Breast epithelium (tissue), 4 donors: ENCODE measurements around the gene CCNA1. TPM values are rescaled to one million over a fixed set of nuclear protein-coding genes. Genes with fewer than 3 reads are reported as not detected.

Experiments
- DNase-seq, 2 donors: peaks; one replicate each; pipeline ENCODE4 v3.0.0-alpha.2; 2019; ENCODE audit warnings: low spot score in 2 of 2
- H3K27ac ChIP-seq, 2 donors: fragments of 200-600 bp; sonication (generic) in 1 of 2; one replicate each; pipeline ENCODE4 v1.5.1; 2016 to 2019; ENCODE audit warnings: mild to moderate bottlenecking in 1 of 2
- H3K27me3 ChIP-seq, 2 donors: fragments of 200-600 bp; sonication (generic) in 1 of 2; one replicate each; pipeline versions ENCODE4 v1.5.1 to v1.6.0; 2017 to 2019; ENCODE audit warnings: control low read depth in 1 of 2, mild to moderate bottlenecking in 1 of 2
- H3K36me3 ChIP-seq: fragments of 200-600 bp; one replicate; pipeline ENCODE4 v1.5.1; 2019
- H3K4me1 ChIP-seq, 2 donors: fragments of 200-600 bp; sonication (generic); one replicate each; pipeline ENCODE4 v1.5.1; 2016 to 2019; ENCODE audit warnings: control low read depth in 1 of 2
- H3K4me3 ChIP-seq, 3 donors: fragments of 200-600 bp; sonication (generic); 1 replicate in 2 of 3; 2 replicates in 1 of 3; pipeline ENCODE4 v1.5.1; 2016 to 2019; ENCODE audit warnings: mild to moderate bottlenecking in 3 of 3, moderate library complexity in 2 of 3
- H3K9me3 ChIP-seq, 2 donors: fragments of 200-600 bp; sonication (generic) in 1 of 2; one replicate each; pipeline ENCODE4 v1.5.1; 2016 to 2019; ENCODE audit warnings: control low read depth in 1 of 2
- CTCF ChIP-seq, 3 donors: fragments of 450-650 bp; IDR thresholded peaks; one replicate each; pipeline ENCODE4 v1.5.1; 2016 to 2017; ENCODE audit warnings: antibody characterized with exemption in 3 of 3, mild to moderate bottlenecking in 3 of 3, moderate library complexity in 3 of 3
- POLR2A ChIP-seq: fragments of 450-650 bp; IDR thresholded peaks from one replicate; pipeline ENCODE4 v1.6.1; 2016; ENCODE audit warnings: antibody characterized with exemption, mild to moderate bottlenecking, moderate library complexity
- POLR2AphosphoS5 ChIP-seq, 3 donors: sonication (generic); formaldehyde crosslinking; IDR thresholded peaks; one replicate each; pipeline ENCODE4 v1.6.1; 2017; ENCODE audit warnings: antibody characterized with exemption in 3 of 3
- intact Hi-C: fragments of 100-400 bp; cut with DNase I; formaldehyde crosslinking; loops from one replicate; pipeline ENCODE4 v1.15.1; 2023; ENCODE audit warnings: low total_unique reads
- total RNA-seq, 3 donors: library from RNA; depleted of rRNA; stranded (reverse); fragments of >200 nt; gene quantifications; one replicate each; pipeline ENCODE4 v1.1.0, GENCODE V29; 2016

Gene CCNA1
- 1 to 10 TPM in 1 of 3 donors, under 1 TPM in 2; 0.32 to 2.3 (median 0.98) TPM for total RNA-seq

- no peak for DNase-seq
- Histone ChIP-seq H3K27ac (peak within 1 kb of the TSS in 1 of 2 donors; percentile 25), H3K9me3 (no peaks in the 10 kb centered on the region), H3K4me1 (peaks cover 0 to 9% of the 10 kb centered on the region in 2 donors), H3K27me3 (peaks cover 0 to 6% of the 10 kb centered on the region in 2 donors), H3K36me3 (no peaks in the 10 kb centered on the region), H3K4me3 (peak within 1 kb of the TSS; percentile 49 to 79 (median 57))
- intact Hi-C loops = no loop called here
- TF ChIP-seq POLR2A = no peak
- no peak for TF ChIP-seq POLR2AphosphoS5 (IDR thresholded peaks at IDR 0.05)
- TF ChIP-seq CTCF (IDR thresholded peaks at IDR 0.05) = no peak
Observed at GRCh38 chr13:36432106-36432544, at the start of gene CCNA1. TSS of gene CCNA1 (plus strand) at chr13:36432495. CDS start at chr13:36433057, 562 bp downstream.

- H3K27me3 ChIP-seq = no peaks in the 10 kb centered on the region
- intact Hi-C loops = no loop called here
- no peak overlapping the region for H3K4me3 ChIP-seq
- no peaks in the 10 kb centered on the region for H3K9me3 ChIP-seq
- no peaks in the 10 kb centered on the region for H3K4me1 ChIP-seq
- TF ChIP-seq POLR2A (no peak), POLR2AphosphoS5 (IDR thresholded peaks at IDR 0.05) (no peak), CTCF (IDR thresholded peaks at IDR 0.05) (no peak)
- DNase-seq = no peak
- no peak overlapping the region for H3K27ac ChIP-seq
- H3K36me3 ChIP-seq = no peaks in the 10 kb centered on the region
Observed at GRCh38 chr13:36385489-36385888, 46.8 kb upstream of the CCNA1 start.

GRCh38 chr13:36395280-36395679 is 37.0 kb upstream of the CCNA1 start:
- Histone ChIP-seq H3K27ac (no peak overlapping the region), H3K36me3 (no peaks in the 10 kb centered on the region), H3K4me3 (no peak overlapping the region), H3K27me3 (no peaks in the 10 kb centered on the region), H3K4me1 (no peaks in the 10 kb centered on the region), H3K9me3 (no peaks in the 10 kb centered on the region)
- TF ChIP-seq POLR2AphosphoS5 (IDR thresholded peaks at IDR 0.05) (no peak), CTCF (IDR thresholded peaks at IDR 0.05) (peak in 1 of 3 donors; percentile 16)
- no peak for DNase-seq
- intact Hi-C loops = no loop called here

GRCh38 chr13:36405151-36405550 is 27.1 kb upstream of the CCNA1 start:
- no peak for DNase-seq
- H3K27me3 ChIP-seq = no peaks in the 10 kb centered on the region
- H3K4me1 ChIP-seq = no peaks in the 10 kb centered on the region
- intact Hi-C loops = no loop called here
- no peak for TF ChIP-seq POLR2A
- TF ChIP-seq CTCF (IDR thresholded peaks at IDR 0.05) = no peak
- no peak for TF ChIP-seq POLR2AphosphoS5 (IDR thresholded peaks at IDR 0.05)
- H3K36me3 ChIP-seq = no peaks in the 10 kb centered on the region
- H3K4me3 ChIP-seq = no peak overlapping the region
- H3K9me3 ChIP-seq = no peaks in the 10 kb centered on the region
- no peak overlapping the region for H3K27ac ChIP-seq

- no peaks in the 10 kb centered on the region for H3K27me3 ChIP-seq
- H3K27ac ChIP-seq = no peak overlapping the region
- intact Hi-C loops = no loop called here
- no peaks in the 10 kb centered on the region for H3K36me3 ChIP-seq
- no peaks in the 10 kb centered on the region for H3K9me3 ChIP-seq
- TF ChIP-seq CTCF (IDR thresholded peaks at IDR 0.05) (no peak), POLR2AphosphoS5 (IDR thresholded peaks at IDR 0.05) (no peak), POLR2A (no peak)
- no peaks in the 10 kb centered on the region for H3K4me1 ChIP-seq
- no peak overlapping the region for H3K4me3 ChIP-seq
- DNase-seq = no peak
Observed at GRCh38 chr13:36412736-36413135, 19.6 kb upstream of the CCNA1 start.
